Glutamatergic neuron (in vitro differentiated cells): Measurements from ENCODE around the gene NDUFS4. TPM values are rescaled to one million over a fixed set of nuclear protein-coding genes. Genes with fewer than 3 reads are reported as not detected.

Source experiments
- DNase-seq: peaks from one replicate; pipeline ENCODE4 v3.0.0; 2022
- H3K27ac Mint-ChIP-seq: one replicate; pipeline ENCODE4 v1.8.0; 2020; ENCODE audit warnings: mild to moderate bottlenecking, mixed read lengths, inconsistent platforms; ENCODE audit not compliant: unreplicated experiment
- H3K27me3 Mint-ChIP-seq: one replicate; pipeline ENCODE4 v1.8.0; 2020; ENCODE audit warnings: mild to moderate bottlenecking, moderate library complexity, mixed read lengths, inconsistent platforms; ENCODE audit not compliant: unreplicated experiment
- H3K36me3 Mint-ChIP-seq: one replicate; pipeline ENCODE4 v1.8.0; 2020; ENCODE audit warnings: mild to moderate bottlenecking, mixed read lengths, inconsistent platforms; ENCODE audit not compliant: unreplicated experiment
- H3K4me1 Mint-ChIP-seq: one replicate; pipeline ENCODE4 v1.8.0; 2020; ENCODE audit warnings: mild to moderate bottlenecking, low read depth, mixed read lengths, inconsistent platforms; ENCODE audit not compliant: unreplicated experiment
- H3K4me3 Mint-ChIP-seq: one replicate; pipeline ENCODE4 v1.8.0; 2020; ENCODE audit warnings: mild to moderate bottlenecking, mixed read lengths, inconsistent platforms; ENCODE audit not compliant: unreplicated experiment
- H3K9me3 Mint-ChIP-seq: one replicate; pipeline ENCODE4 v1.8.0; 2020; ENCODE audit warnings: mild to moderate bottlenecking, moderate library complexity, mixed read lengths, inconsistent platforms; ENCODE audit not compliant: unreplicated experiment
- CTCF ChIP-seq: fragments of 200-600 bp; sonication (generic); IDR thresholded peaks from one replicate; pipeline ENCODE4 v1.5.0; 2021; ENCODE audit not compliant: partially characterized antibody, unreplicated experiment
- total RNA-seq: library from RNA; stranded (reverse); fragmentation: NEBNext Ultra II Directional; extraction: Animal tissue kit (Norgen Biotek cat#: 25700); gene quantifications from one replicate; pipeline ENCODE4 v1.2.1, GENCODE V29; 2021; ENCODE audit not compliant: unreplicated experiment

NDUFS4 gene
- total RNA-seq, 1 donor from 2014 or later: 87.3 TPM

- TF ChIP-seq CTCF: no peak
- H3K9me3 Mint-ChIP-seq: peaks cover 6% of the 10 kb centered on the region
- H3K4me3 Mint-ChIP-seq: no peak overlapping the region
- H3K4me1 Mint-ChIP-seq: no peaks in the 10 kb centered on the region
- DNase-seq: no peak
- H3K27ac Mint-ChIP-seq: no peak overlapping the region
- peaks cover 21% of the 10 kb centered on the region for H3K36me3 Mint-ChIP-seq
- no peaks in the 10 kb centered on the region for H3K27me3 Mint-ChIP-seq
Measured at GRCh38 chr5:53667621-53668020, 107.2 kb downstream of the NDUFS4 start.

- peaks cover 3% of the 10 kb centered on the region for H3K4me1 Mint-ChIP-seq
- H3K36me3 Mint-ChIP-seq: no peaks in the 10 kb centered on the region
- TF ChIP-seq CTCF: no peak
- no peak for DNase-seq
- H3K9me3 Mint-ChIP-seq: no peaks in the 10 kb centered on the region
- no peak overlapping the region for H3K4me3 Mint-ChIP-seq
- no peaks in the 10 kb centered on the region for H3K27me3 Mint-ChIP-seq
- no peak overlapping the region for H3K27ac Mint-ChIP-seq
Measured at GRCh38 chr5:53671447-53671846, 111.0 kb downstream of the NDUFS4 start.

- no peak for TF ChIP-seq CTCF
- Mint-ChIP-seq H3K27ac (no peak overlapping the region), H3K9me3 (peaks cover 4% of the 10 kb centered on the region), H3K36me3 (no peaks in the 10 kb centered on the region), H3K4me1 (peaks cover 15% of the 10 kb centered on the region), H3K4me3 (no peak overlapping the region), H3K27me3 (no peaks in the 10 kb centered on the region)
- no peak for DNase-seq
Measured at GRCh38 chr5:53674121-53674520, 113.7 kb downstream of the NDUFS4 start.

GRCh38 chr5:53677632-53678031 is 117.2 kb downstream of the NDUFS4 start:
- Mint-ChIP-seq H3K9me3 (peaks cover 4% of the 10 kb centered on the region), H3K36me3 (no peaks in the 10 kb centered on the region), H3K4me3 (no peak overlapping the region), H3K27ac (peak overlapping the region; percentile 83), H3K27me3 (no peaks in the 10 kb centered on the region), H3K4me1 (peaks cover 21% of the 10 kb centered on the region)
- TF ChIP-seq CTCF: no peak
- DNase-seq: no peak

- Mint-ChIP-seq H3K27me3 (no peaks in the 10 kb centered on the region), H3K9me3 (peaks cover 4% of the 10 kb centered on the region), H3K27ac (peak overlapping the region; percentile 45), H3K4me3 (no peak overlapping the region), H3K36me3 (no peaks in the 10 kb centered on the region), H3K4me1 (peaks cover 21% of the 10 kb centered on the region)
- TF ChIP-seq CTCF: no peak
- DNase-seq: no peak
Measured at GRCh38 chr5:53678981-53679660, 118.7 kb downstream of the NDUFS4 start.
